Caco-2 (cell line): ENCODE results near the gene AKTIP. TPM values are rescaled to one million over a fixed set of nuclear protein-coding genes. Genes with fewer than 3 reads are reported as not detected.
"Not testable (repeated sequence)": the region's sequence is repeated elsewhere in the genome, so short reads cannot be mapped to it uniquely, and the experiment has no call there.

ENCODE experiments used
- BruUV-seq: library from RNA; stranded (reverse); fragments of 400-500 nt; replicated peaks from 2 replicates; lab custom pipeline; 2021; lab: Mats Ljungman, UMichigan
- CTCF ChIA-PET: fragments of 300-600 bp; sonication (Branson Sonifier 250); formaldehyde crosslinking; loops from one replicate; lab custom pipeline; 2022; ENCODE audit warnings: antibody characterized with exemption; lab: Charles Lee
- POLR2A ChIA-PET: fragments of 300-600 bp; sonication (Branson Sonifier 250); formaldehyde crosslinking; loops from one replicate; lab custom pipeline; 2022; ENCODE audit warnings: antibody characterized with exemption; lab: Charles Lee
- DNase-seq, 2 experiments: peaks; one replicate each; pipeline versions ENCODE4 v3.0.0 to v3.0.0-alpha.2; 2020 to 2022
- H3K27me3 ChIP-seq: replicated peaks from 2 replicates; pipeline ENCODE4 v1.6.0; 2011; ENCODE audit warnings: low read length; ENCODE audit not compliant: control insufficient read depth, insufficient read depth
- H3K36me3 ChIP-seq: 2 replicates; pipeline ENCODE4 v1.5.1; 2011; ENCODE audit warnings: low read length; ENCODE audit not compliant: control insufficient read depth, insufficient read depth
- H3K4me1 ChIP-seq: fragments of 250-450 bp; sonication (Bioruptor Pico); 2 replicates; pipeline ENCODE4 v1.5.1; 2020; ENCODE audit warnings: mild to moderate bottlenecking
- H3K4me3 ChIP-seq: 2 replicates; pipeline ENCODE4 v1.5.1; 2011; ENCODE audit warnings: low read depth, mild to moderate bottlenecking, control low read depth, low read length
- H3K9me3 ChIP-seq: fragments of 250-450 bp; sonication (Bioruptor Pico); 2 replicates; pipeline ENCODE4 v1.5.1; 2020; ENCODE audit warnings: mild to moderate bottlenecking, moderate library complexity
- H3K27ac Mint-ChIP-seq: one replicate; pipeline ENCODE4 v1.8.0; 2022; ENCODE audit warnings: mixed read lengths; ENCODE audit not compliant: unreplicated experiment
- H3K27me3 Mint-ChIP-seq: one replicate; pipeline ENCODE4 v1.8.0; 2022; ENCODE audit warnings: mixed read lengths; ENCODE audit not compliant: insufficient read depth, unreplicated experiment
- H3K36me3 Mint-ChIP-seq: one replicate; pipeline ENCODE4 v1.8.0; 2022; ENCODE audit warnings: mild to moderate bottlenecking, mixed read lengths; ENCODE audit not compliant: insufficient read depth, unreplicated experiment
- H3K4me1 Mint-ChIP-seq: one replicate; pipeline ENCODE4 v1.8.0; 2022; ENCODE audit warnings: low read depth, mixed read lengths; ENCODE audit not compliant: unreplicated experiment
- H3K4me3 Mint-ChIP-seq: one replicate; pipeline ENCODE4 v1.8.0; 2022; ENCODE audit warnings: mild to moderate bottlenecking, moderate library complexity, mixed read lengths; ENCODE audit not compliant: unreplicated experiment
- H3K9me3 Mint-ChIP-seq: one replicate; pipeline ENCODE4 v1.8.0; 2022; ENCODE audit warnings: mixed read lengths; ENCODE audit not compliant: unreplicated experiment
- intact Hi-C: fragments of 100-400 bp; cut with micrococcal nuclease; formaldehyde crosslinking; loops from one replicate; pipeline ENCODE4 v1.10.0; 2022; ENCODE audit not compliant: unreplicated experiment
- total RNA-seq: library from RNA; stranded (reverse); gene quantifications from 2 replicates; pipeline ENCODE4 v1.2.3, GENCODE V29; 2022
- TF ChIP-seq, protein P1 (sequence below), 2 experiments: fragments of 200-600 bp in 1 of 2; IDR thresholded peaks; 1 replicate in 1 of 2; 2 replicates in 1 of 2; pipeline versions ENCODE4 v1.5.1 to v1.8.0; 2011 to 2022; ENCODE audit warnings: antibody characterized with exemption in 1 of 2, control low read depth in 1 of 2, inconsistent platforms in 1 of 2, low read depth in 1 of 2, low read length in 1 of 2, mild to moderate bottlenecking in 1 of 2, moderate library complexity in 1 of 2; ENCODE audit not compliant: insufficient read depth in 1 of 2, severe bottlenecking in 1 of 2, unreplicated experiment in 1 of 2

AKTIP gene
- total RNA-seq, 1 experiment from 2014 or later: 127 TPM

DNA sequence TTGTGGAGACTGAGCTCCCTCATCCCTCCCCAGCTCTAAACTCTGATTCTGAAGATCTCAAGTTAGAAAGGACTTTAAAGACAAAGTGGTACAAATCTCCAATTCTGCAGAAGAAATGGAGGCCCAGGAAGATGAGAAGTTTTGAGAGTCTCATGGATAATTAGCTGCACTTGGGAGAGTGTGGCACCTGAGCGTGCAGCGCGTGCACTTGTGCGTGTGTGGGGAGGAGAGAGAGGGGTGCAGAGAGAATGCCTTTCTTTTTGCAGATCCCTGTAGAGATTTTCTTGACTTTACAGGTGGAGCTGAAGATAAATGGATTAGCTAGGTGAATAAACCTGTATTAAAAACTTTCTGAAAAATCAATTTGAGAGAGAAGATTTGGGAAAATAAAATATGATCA is 14.8 kb upstream of the AKTIP start:
- H3K27ac Mint-ChIP-seq: no peak overlapping the region
- peaks cover 18% of the 10 kb centered on the region for H3K4me1 Mint-ChIP-seq
- ChIA-PET CTCF (no interaction called here), POLR2A (no interaction called here)
- no peak overlapping the region for H3K4me3 ChIP-seq
- H3K27me3 ChIP-seq: no peaks in the 10 kb centered on the region
- intact Hi-C loops: no loop called here
- no TSS peak for BruUV-seq
- no peaks in the 10 kb centered on the region for H3K36me3 Mint-ChIP-seq
- TF ChIP-seq, protein P1, sequence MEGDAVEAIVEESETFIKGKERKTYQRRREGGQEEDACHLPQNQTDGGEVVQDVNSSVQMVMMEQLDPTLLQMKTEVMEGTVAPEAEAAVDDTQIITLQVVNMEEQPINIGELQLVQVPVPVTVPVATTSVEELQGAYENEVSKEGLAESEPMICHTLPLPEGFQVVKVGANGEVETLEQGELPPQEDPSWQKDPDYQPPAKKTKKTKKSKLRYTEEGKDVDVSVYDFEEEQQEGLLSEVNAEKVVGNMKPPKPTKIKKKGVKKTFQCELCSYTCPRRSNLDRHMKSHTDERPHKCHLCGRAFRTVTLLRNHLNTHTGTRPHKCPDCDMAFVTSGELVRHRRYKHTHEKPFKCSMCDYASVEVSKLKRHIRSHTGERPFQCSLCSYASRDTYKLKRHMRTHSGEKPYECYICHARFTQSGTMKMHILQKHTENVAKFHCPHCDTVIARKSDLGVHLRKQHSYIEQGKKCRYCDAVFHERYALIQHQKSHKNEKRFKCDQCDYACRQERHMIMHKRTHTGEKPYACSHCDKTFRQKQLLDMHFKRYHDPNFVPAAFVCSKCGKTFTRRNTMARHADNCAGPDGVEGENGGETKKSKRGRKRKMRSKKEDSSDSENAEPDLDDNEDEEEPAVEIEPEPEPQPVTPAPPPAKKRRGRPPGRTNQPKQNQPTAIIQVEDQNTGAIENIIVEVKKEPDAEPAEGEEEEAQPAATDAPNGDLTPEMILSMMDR (IDR thresholded peaks at IDR 0.05; ENCODE audit: insufficient read depth in 1 of 2, low read depth in 1 of 2, low read length in 1 of 2, severe bottlenecking in 1 of 2, unreplicated experiment in 1 of 2): no peak
- H3K4me3 Mint-ChIP-seq: no peak overlapping the region
- no peak for DNase-seq
- no peaks in the 10 kb centered on the region for H3K27me3 Mint-ChIP-seq
- H3K36me3 ChIP-seq: no peaks in the 10 kb centered on the region
- peaks cover 17% of the 10 kb centered on the region for H3K9me3 ChIP-seq
- H3K9me3 Mint-ChIP-seq: peaks cover 9% of the 10 kb centered on the region
- H3K4me1 ChIP-seq: peaks cover 19% of the 10 kb centered on the region

GRCh38 chr16:53515811-53516210 is 12.8 kb upstream of the AKTIP start:
- Histone ChIP-seq H3K36me3 (no peaks in the 10 kb centered on the region), H3K4me1 (peaks cover 31% of the 10 kb centered on the region), H3K4me3 (no peak overlapping the region), H3K27me3 (no peaks in the 10 kb centered on the region), H3K9me3 (peaks cover 26% of the 10 kb centered on the region)
- Mint-ChIP-seq H3K27me3 (no peaks in the 10 kb centered on the region), H3K4me1 (peaks cover 30% of the 10 kb centered on the region), H3K4me3 (no peak overlapping the region), H3K9me3 (peaks cover 9% of the 10 kb centered on the region), H3K36me3 (no peaks in the 10 kb centered on the region), H3K27ac (no peak overlapping the region)
- TF ChIP-seq, protein P1 (IDR thresholded peaks at IDR 0.05; ENCODE audit: insufficient read depth in 1 of 2, low read depth in 1 of 2, low read length in 1 of 2, severe bottlenecking in 1 of 2, unreplicated experiment in 1 of 2): no peak
- ChIA-PET CTCF (no interaction called here), POLR2A (no interaction called here)
- no TSS peak for BruUV-seq
- no peak for DNase-seq
- intact Hi-C loops: no loop called here

DNA sequence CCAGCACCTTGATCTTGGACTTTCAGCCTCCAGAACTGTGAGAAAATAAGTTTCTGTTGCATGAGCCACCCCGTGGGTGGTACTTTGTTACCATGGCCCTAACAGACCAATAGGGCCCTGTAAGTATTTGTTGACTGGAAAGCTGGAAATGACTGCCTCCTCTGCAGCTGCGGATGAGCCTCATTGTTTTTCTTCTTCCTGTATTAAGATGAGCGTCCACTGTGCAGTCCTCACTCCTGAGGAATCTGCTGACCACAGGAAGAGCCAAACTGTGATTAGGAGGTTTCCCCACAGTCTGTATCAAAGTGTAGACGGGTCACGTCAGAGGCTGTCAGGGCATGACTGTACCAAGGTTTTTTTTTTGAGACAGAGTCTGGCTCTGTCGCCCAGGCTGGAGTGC is 12.2 kb upstream of the AKTIP start:
- Mint-ChIP-seq H3K4me3 (no peak overlapping the region), H3K36me3 (no peaks in the 10 kb centered on the region), H3K27ac (no peak overlapping the region), H3K4me1 (peaks cover 29% of the 10 kb centered on the region), H3K9me3 (peaks cover 9% of the 10 kb centered on the region), H3K27me3 (no peaks in the 10 kb centered on the region)
- H3K4me3 ChIP-seq: no peak overlapping the region
- DNase-seq: no peak
- H3K9me3 ChIP-seq: peaks cover 26% of the 10 kb centered on the region
- H3K36me3 ChIP-seq: no peaks in the 10 kb centered on the region
- intact Hi-C loops: no loop called here
- POLR2A ChIA-PET: no interaction called here
- TF ChIP-seq, protein P1 (IDR thresholded peaks at IDR 0.05; ENCODE audit: insufficient read depth in 1 of 2, low read depth in 1 of 2, low read length in 1 of 2, severe bottlenecking in 1 of 2, unreplicated experiment in 1 of 2): no peak
- H3K4me1 ChIP-seq: peaks cover 30% of the 10 kb centered on the region
- CTCF ChIA-PET: no interaction called here
- no peaks in the 10 kb centered on the region for H3K27me3 ChIP-seq
- BruUV-seq: no TSS peak

GRCh38 chr16:53512795-53513194 is 9.8 kb upstream of the AKTIP start:
- peak overlapping the region; percentile 87 for H3K27ac Mint-ChIP-seq
- H3K4me3 ChIP-seq, H3K27me3 ChIP-seq, BruUV-seq, H3K36me3 ChIP-seq, POLR2A ChIA-PET, H3K9me3 Mint-ChIP-seq, H3K27me3 Mint-ChIP-seq, DNase-seq, H3K4me3 Mint-ChIP-seq, CTCF ChIA-PET, H3K36me3 Mint-ChIP-seq: not testable (repeated sequence)
- Histone ChIP-seq H3K9me3 (peaks cover 26% of the 10 kb centered on the region), H3K4me1 (peaks cover 31% of the 10 kb centered on the region)
- H3K4me1 Mint-ChIP-seq: peaks cover 23% of the 10 kb centered on the region
- intact Hi-C loops: loop anchor here (5.0 kb wide), 1 partner anchor 195 kb away; no protein-coding TSS in a partner anchor
